Epithelial cell of prostate (primary cell): ENCODE results near the gene IQGAP2.

Experiments
- DNase-seq: peaks from one replicate; pipeline ENCODE4 v3.0.0-alpha.2; 2011; ENCODE audit warnings: low read depth, low spot score
- H3K27ac ChIP-seq: fragments of 450-650 bp; 2 replicates; pipeline ENCODE4 v1.5.1; 2017; ENCODE audit warnings: mild to moderate bottlenecking

Gene IQGAP2

DNA sequence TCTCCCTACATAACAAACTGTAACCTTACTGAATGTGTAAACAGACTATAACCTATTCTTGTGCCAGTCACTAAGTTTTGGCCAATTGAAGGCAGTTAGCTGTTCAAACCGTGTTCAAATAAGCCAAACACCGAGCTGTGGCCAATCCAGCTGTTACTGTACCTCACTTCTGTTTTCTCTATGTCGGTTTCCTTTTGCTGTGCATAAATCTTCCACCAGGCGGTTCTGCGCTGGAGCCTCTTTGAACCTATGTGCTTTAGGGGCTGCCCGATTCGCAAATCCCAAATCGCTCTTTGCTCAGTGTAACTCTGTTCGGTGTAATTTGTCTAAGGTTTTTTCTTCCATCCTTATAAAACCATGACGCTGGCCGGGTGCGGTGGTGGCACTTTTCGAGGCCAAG, 344.6 kb downstream of the IQGAP2 start:
- H3K27ac ChIP-seq: no peak overlapping the region
- no peak for DNase-seq

- H3K27ac ChIP-seq: no peak overlapping the region
- DNase-seq: no peak
These were observed 348.2 kb downstream of the IQGAP2 start for GRCh38 chr5:76751291-76751690.

DNA sequence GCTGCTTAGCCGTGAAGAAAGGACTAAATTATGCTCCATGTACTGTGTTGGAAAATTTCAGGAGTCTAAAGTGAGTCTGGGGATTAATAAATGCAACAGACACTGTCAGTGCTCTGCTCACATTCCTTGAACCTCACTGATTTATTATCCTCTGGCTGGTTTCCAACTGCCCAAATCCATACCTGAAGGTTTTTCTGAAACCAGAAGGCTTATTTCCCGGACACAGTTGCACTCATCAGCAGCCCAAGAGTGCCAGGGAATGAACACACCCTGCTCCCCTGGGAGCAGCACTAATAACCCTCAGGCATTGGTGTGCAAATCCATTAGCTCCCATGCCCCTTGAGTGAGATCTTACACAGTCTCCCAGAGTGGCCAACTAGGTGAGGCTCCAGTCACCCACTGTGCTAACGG, 351.6 kb downstream of the IQGAP2 start:
- no peak for DNase-seq

DNA sequence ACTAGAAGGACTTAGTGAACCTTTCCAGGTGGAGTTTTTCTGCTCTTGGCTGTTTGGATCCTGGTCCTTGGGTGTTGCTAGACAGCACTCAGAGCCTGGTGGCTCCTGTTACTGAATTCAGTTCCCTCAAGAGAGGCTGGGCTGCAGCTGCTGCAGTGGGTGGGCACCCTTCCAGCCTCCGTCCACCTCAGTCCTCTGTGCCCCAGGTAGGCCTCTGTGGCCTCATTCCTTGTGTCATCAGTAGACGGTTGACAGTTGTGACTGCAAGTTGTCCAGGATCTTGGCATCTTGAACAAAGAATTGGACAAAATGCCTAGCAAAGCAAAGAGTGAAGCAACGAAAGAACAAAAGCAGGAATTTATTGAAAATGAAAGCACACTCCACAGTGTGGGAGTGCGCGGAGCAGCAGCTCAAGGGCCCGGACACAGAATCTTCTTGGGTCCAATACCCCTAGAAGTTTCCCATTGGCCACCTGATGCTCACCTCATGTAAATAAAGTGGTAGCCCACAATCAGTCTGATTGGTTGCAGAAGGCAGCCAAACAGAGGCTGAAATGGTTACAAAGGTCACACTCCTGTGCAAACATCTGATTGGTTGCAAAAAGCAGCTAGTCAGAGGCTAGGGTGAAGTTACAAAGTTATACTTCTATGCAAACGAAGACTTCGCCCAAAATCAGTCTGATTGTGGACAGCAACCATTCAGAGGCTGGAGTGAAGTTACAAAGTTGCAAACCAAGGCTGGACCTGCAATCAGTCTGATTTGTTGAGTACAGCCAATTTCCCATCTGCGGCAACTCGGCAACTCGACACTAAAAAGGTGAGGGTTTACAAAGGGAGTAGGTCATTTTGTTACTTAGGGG, 352.9 kb downstream of the IQGAP2 start:
- no peak for DNase-seq
- H3K27ac ChIP-seq: no peak overlapping the region

More for the DNA sequence above, 351.6 kb downstream of the IQGAP2 start:
- H3K27ac ChIP-seq: no peak overlapping the region

DNA sequence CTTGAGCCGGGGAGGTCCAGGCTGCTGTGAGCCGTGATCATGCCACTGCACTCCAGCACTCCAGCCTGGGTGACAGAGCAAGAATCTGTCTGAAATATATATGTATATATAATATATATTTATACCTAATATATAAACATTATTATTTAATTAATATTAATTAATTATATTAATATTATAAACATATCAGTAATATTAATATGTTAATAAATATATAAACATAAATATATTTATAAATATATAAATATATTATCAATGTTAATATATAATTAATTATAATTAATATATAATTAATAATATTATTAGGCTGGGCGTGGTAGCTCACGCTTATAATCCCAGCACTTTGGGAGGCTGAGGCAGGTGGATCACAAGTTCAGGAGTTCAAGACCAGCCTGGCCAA, 354.0 kb downstream of the IQGAP2 start:
- H3K27ac ChIP-seq: no peak overlapping the region
- DNase-seq: no peak
